Mesenchymal stem cell (in vitro differentiated cells and primary cell): ENCODE measurements around the gene EFCC1.

ENCODE experiments used
- DNase-seq: peaks from one replicate; pipeline ENCODE4 v3.0.0-alpha.2; 2013
- H2AFZ ChIP-seq: one replicate; pipeline ENCODE4 v1.6.1; 2013; ENCODE audit warnings: low read depth, mild to moderate bottlenecking, control low read depth, inconsistent platforms, low read length, moderate library complexity
- H2AK5ac ChIP-seq: 2 replicates; pipeline ENCODE4 v1.6.1; 2013; ENCODE audit warnings: low read length, moderate library complexity, mild to moderate bottlenecking, inconsistent platforms; ENCODE audit not compliant: severe bottlenecking
- H2BK120ac ChIP-seq: one replicate; pipeline ENCODE4 v1.6.1; 2013; ENCODE audit warnings: low read depth, mild to moderate bottlenecking, inconsistent platforms, low read length, moderate library complexity
- H2BK12ac ChIP-seq, 2 experiments: one replicate each; pipeline ENCODE4 v1.6.1; 2013; ENCODE audit warnings: inconsistent platforms in 2 of 2, low read length in 2 of 2, mild to moderate bottlenecking in 2 of 2, moderate library complexity in 2 of 2, control low read depth in 1 of 2
- H2BK15ac ChIP-seq: one replicate; pipeline ENCODE4 v1.6.1; 2013; ENCODE audit warnings: mild to moderate bottlenecking, low read depth, inconsistent platforms; ENCODE audit not compliant: poor library complexity, severe bottlenecking
- H2BK5ac ChIP-seq: 2 replicates; pipeline ENCODE4 v1.6.1; 2013; ENCODE audit warnings: low read depth, mild to moderate bottlenecking, low read length, control low read depth, inconsistent platforms; ENCODE audit not compliant: poor library complexity, severe bottlenecking
- H3K14ac ChIP-seq, 2 experiments: one replicate each; pipeline ENCODE4 v1.6.1; 2013; ENCODE audit warnings: inconsistent platforms in 2 of 2, low read length in 2 of 2, control low read depth in 1 of 2, mild to moderate bottlenecking in 1 of 2, moderate library complexity in 1 of 2
- H3K18ac ChIP-seq, 2 experiments: one replicate each; pipeline ENCODE4 v1.6.1; 2013; ENCODE audit warnings: inconsistent platforms in 2 of 2, low read length in 2 of 2, control low read depth in 1 of 2, low read depth in 1 of 2, mild to moderate bottlenecking in 1 of 2
- H3K23ac ChIP-seq, 2 experiments: one replicate each; pipeline ENCODE4 v1.6.1; 2013; ENCODE audit warnings: inconsistent platforms in 2 of 2, low read length in 2 of 2, mild to moderate bottlenecking in 2 of 2, moderate library complexity in 2 of 2, control low read depth in 1 of 2
- H3K27ac ChIP-seq: 2 replicates; pipeline ENCODE4 v1.5.1; 2013; ENCODE audit warnings: mild to moderate bottlenecking, moderate library complexity, low read length, control low read depth, inconsistent platforms; ENCODE audit not compliant: poor library complexity, severe bottlenecking
- H3K27me3 ChIP-seq, 2 experiments: 2 replicates each; pipeline versions ENCODE4 v1.6.1 to v1.7.0; 2013; ENCODE audit warnings: low read length in 2 of 2, mild to moderate bottlenecking in 2 of 2, moderate library complexity in 2 of 2, control low read depth in 1 of 2, inconsistent platforms in 1 of 2; ENCODE audit not compliant: control insufficient read depth in 1 of 2, insufficient read depth in 1 of 2
- H3K36me3 ChIP-seq, 2 experiments: 2 replicates each; pipeline versions ENCODE4 v1.6.1 to v1.7.0; 2013; ENCODE audit warnings: low read length in 2 of 2, control low read depth in 1 of 2, inconsistent platforms in 1 of 2, low read depth in 1 of 2, mild to moderate bottlenecking in 1 of 2; ENCODE audit not compliant: insufficient read depth in 2 of 2, control insufficient read depth in 1 of 2
- H3K4ac ChIP-seq, 2 experiments: one replicate each; pipeline ENCODE4 v1.6.1; 2013; ENCODE audit warnings: inconsistent platforms in 2 of 2, low read length in 2 of 2, mild to moderate bottlenecking in 2 of 2, moderate library complexity in 2 of 2, control low read depth in 1 of 2, low read depth in 1 of 2
- H3K4me1 ChIP-seq: 2 replicates; pipeline ENCODE4 v1.6.1; 2013; ENCODE audit warnings: low read depth, low read length, control low read depth; ENCODE audit not compliant: control insufficient read depth, insufficient read depth
- H3K4me2 ChIP-seq: 2 replicates; pipeline ENCODE4 v1.6.1; 2013; ENCODE audit warnings: low read length, mild to moderate bottlenecking, inconsistent platforms; ENCODE audit not compliant: poor library complexity, severe bottlenecking
- H3K4me3 ChIP-seq, 2 experiments: 2 replicates each; pipeline versions ENCODE4 v1.5.1 to v1.7.0; 2013; ENCODE audit warnings: low read length in 2 of 2, mild to moderate bottlenecking in 2 of 2, control low read depth in 1 of 2, low read depth in 1 of 2; ENCODE audit not compliant: insufficient read depth in 1 of 2
- H3K79me1 ChIP-seq: replicated peaks from 2 replicates; pipeline ENCODE4 v1.6.1; 2013; ENCODE audit warnings: mild to moderate bottlenecking, control low read depth, low read length, inconsistent platforms; ENCODE audit not compliant: poor library complexity, severe bottlenecking
- H3K9ac ChIP-seq: 2 replicates; pipeline ENCODE4 v1.7.0; 2013; ENCODE audit warnings: mild to moderate bottlenecking, low read length, moderate library complexity
- H3K9me3 ChIP-seq: 2 replicates; pipeline ENCODE4 v1.7.0; 2013; ENCODE audit warnings: mild to moderate bottlenecking, low read length; ENCODE audit not compliant: control insufficient read depth
- H4K8ac ChIP-seq: one replicate; pipeline ENCODE4 v1.6.1; 2013; ENCODE audit warnings: inconsistent platforms, mild to moderate bottlenecking, low read length, moderate library complexity
- H4K91ac ChIP-seq: one replicate; pipeline ENCODE4 v1.6.1; 2013; ENCODE audit warnings: mild to moderate bottlenecking, low read length, inconsistent platforms
- WGBS: methylation state at CpG from one replicate; pipeline ENCODE4 v1.1.7; 2013; ENCODE audit warnings: mixed read lengths; 5-methylcytosine and 5-hydroxymethylcytosine counted together

The EFCC1 gene

DNA sequence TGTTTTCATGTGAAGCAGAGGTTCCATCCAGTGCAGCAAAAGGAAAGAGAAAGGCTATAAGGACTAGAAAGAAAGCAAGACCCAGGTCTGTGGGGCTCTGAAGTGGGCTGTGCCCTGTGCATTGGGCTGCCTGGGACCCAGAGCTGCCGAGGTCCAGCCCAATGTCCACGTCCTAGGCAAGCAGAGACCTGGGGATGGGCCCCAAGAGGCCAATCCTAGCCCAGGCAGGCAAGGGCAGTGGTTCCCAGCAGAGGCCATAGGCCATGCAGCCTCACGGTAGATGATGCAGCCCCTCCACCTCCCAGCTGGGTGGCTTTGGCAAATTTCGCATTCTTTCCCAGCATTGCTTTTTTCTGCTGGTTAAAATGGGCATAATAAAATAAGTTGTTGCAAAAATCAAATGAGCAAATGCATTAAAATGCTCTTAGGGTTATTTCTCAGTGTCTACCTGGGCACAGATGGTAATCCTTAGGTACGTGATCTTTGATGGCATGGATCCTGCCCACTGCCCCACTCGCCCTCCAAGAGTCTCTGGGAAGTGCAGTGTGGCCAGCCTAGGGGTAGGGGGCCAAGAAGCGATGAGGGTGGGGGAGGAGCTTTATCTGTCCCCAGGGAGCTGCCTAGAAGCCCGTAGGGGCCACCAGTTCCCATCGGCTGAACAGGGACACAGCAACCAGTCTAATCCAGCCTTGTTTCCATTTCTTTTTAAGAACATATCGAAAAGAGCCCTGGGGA is 37.2 kb downstream of the EFCC1 start:
- H3K4me1 ChIP-seq: peaks cover 4% of the 10 kb centered on the region
- no peak overlapping the region for H2BK12ac ChIP-seq
- H4K91ac ChIP-seq: no peak overlapping the region
- no peak overlapping the region for H3K23ac ChIP-seq
- H3K14ac ChIP-seq: no peak overlapping the region
- H3K36me3 ChIP-seq: no peaks in the 10 kb centered on the region
- H2AK5ac ChIP-seq: no peak overlapping the region
- H3K27ac ChIP-seq: no peak overlapping the region
- no peak overlapping the region for H2BK15ac ChIP-seq
- H3K4ac ChIP-seq: no peak overlapping the region
- H2BK5ac ChIP-seq: no peak overlapping the region
- peak overlapping the region in 1 of 2 experiments; percentile 46 for H3K18ac ChIP-seq
- DNase-seq: no peak
- peaks cover 3% of the 10 kb centered on the region for H3K9me3 ChIP-seq
- H2BK120ac ChIP-seq: no peak overlapping the region
- WGBS: 77% methylated on average over 10 of the region's 10 CpGs
- no peak overlapping the region for H3K9ac ChIP-seq
- H3K4me2 ChIP-seq: no peak overlapping the region
- no peak overlapping the region for H2AFZ ChIP-seq
- H3K4me3 ChIP-seq: no peak overlapping the region
- no peak overlapping the region for H4K8ac ChIP-seq
- no peaks in the 10 kb centered on the region for H3K79me1 ChIP-seq
- peaks cover 39 to 49% of the 10 kb centered on the region in 2 experiments for H3K27me3 ChIP-seq

DNA sequence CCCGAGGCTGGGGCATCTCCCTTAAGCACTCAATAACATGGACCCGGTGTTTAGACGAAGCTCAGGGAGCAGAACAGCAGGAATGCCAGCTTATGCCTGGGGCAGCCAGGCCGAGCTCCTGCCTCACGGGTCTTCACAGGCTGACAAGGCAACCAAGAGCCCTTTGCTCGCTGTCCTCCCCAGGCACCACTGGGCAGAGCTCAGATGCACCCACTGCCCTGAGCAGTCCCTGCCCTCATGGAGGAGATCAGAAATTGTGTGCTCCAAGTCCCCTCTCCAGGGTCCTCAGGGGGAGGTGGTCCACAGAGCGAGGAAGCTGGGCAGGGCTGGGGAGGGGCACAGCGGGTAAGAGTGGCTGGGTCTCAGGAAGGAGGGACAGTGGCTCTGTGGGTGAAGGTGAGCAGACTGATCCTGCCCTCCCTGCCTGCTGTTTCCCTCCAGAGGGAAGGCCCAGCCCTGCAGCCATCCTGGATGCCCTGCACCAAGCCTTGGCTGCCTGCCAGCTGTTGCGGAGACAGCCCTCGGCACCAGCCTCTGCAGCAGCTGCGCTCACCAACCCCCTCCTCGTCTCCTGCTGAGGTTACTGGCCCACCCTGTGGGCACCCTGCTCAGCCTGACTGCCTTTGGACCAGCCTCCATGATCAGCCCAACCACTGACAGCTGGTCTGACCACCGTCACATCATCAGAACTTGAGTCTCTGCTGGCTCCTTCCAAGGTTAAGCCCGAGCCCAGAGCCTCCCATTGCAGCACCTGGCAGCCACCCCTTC is 38.4 kb downstream of the EFCC1 start:
- Histone ChIP-seq H3K27ac (no peak overlapping the region), H3K18ac (no peak overlapping the region), H2BK12ac (no peak overlapping the region), H3K27me3 (peaks cover 39 to 44% of the 10 kb centered on the region in 2 experiments), H2BK120ac (no peak overlapping the region), H3K36me3 (no peaks in the 10 kb centered on the region), H2BK15ac (no peak overlapping the region), H3K9ac (no peak overlapping the region), H2AFZ (no peak overlapping the region), H3K4me2 (no peak overlapping the region), H2BK5ac (no peak overlapping the region), H2AK5ac (no peak overlapping the region), H3K4me3 (no peak overlapping the region), H3K9me3 (peaks cover 5% of the 10 kb centered on the region), H4K8ac (no peak overlapping the region), H4K91ac (peak overlapping the region; percentile 8), H3K79me1 (no peaks in the 10 kb centered on the region), H3K14ac (peak overlapping the region in 1 of 2 experiments; percentile 8), H3K4ac (no peak overlapping the region), H3K4me1 (peaks cover 4% of the 10 kb centered on the region), H3K23ac (no peak overlapping the region)
- WGBS: 85% methylated on average over 14 of the region's 14 CpGs
- no peak for DNase-seq

DNA sequence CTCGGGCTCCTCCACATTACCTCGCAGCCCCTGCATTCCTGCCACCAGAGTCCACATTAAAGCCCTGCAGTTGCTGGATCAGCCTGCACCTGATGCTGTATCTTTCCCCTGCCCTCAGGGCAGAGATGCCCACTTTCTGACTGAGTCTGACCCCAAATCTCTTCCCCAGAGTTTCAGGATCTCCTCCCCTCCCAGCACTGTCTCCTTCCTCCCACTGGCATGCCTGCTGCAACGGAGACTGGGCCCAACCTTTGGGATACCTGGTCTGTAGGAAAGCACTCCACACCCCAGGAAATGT is 38.9 kb downstream of the EFCC1 start:
- Histone ChIP-seq H3K4me1 (peaks cover 4% of the 10 kb centered on the region), H2AK5ac (no peak overlapping the region), H3K27me3 (peaks cover 39 to 44% of the 10 kb centered on the region in 2 experiments), H4K91ac (no peak overlapping the region), H2BK12ac (no peak overlapping the region), H3K27ac (no peak overlapping the region), H2BK5ac (no peak overlapping the region), H3K23ac (no peak overlapping the region), H2AFZ (no peak overlapping the region), H3K9me3 (peaks cover 9% of the 10 kb centered on the region), H3K9ac (no peak overlapping the region), H3K36me3 (no peaks in the 10 kb centered on the region), H2BK15ac (no peak overlapping the region), H3K79me1 (no peaks in the 10 kb centered on the region), H3K4ac (no peak overlapping the region), H4K8ac (no peak overlapping the region), H3K14ac (no peak overlapping the region), H2BK120ac (no peak overlapping the region), H3K18ac (no peak overlapping the region), H3K4me3 (no peak overlapping the region), H3K4me2 (no peak overlapping the region)
- no peak for DNase-seq
- 74% methylated on average over 3 of the region's 3 CpGs for WGBS

- H3K27ac ChIP-seq: no peak overlapping the region
- no peak overlapping the region for H3K18ac ChIP-seq
- H3K36me3 ChIP-seq: no peaks in the 10 kb centered on the region
- no peak overlapping the region for H4K8ac ChIP-seq
- H3K4me3 ChIP-seq: no peak overlapping the region
- H2BK5ac ChIP-seq: no peak overlapping the region
- no peak overlapping the region for H2BK12ac ChIP-seq
- H4K91ac ChIP-seq: no peak overlapping the region
- peaks cover 4% of the 10 kb centered on the region for H3K4me1 ChIP-seq
- 87% methylated on average over 15 of the region's 15 CpGs for WGBS
- H2AFZ ChIP-seq: no peak overlapping the region
- no peak overlapping the region for H3K9ac ChIP-seq
- H3K27me3 ChIP-seq: peaks cover 39 to 45% of the 10 kb centered on the region in 2 experiments
- no peak overlapping the region for H3K4me2 ChIP-seq
- no peak overlapping the region for H3K23ac ChIP-seq
- no peak overlapping the region for H3K14ac ChIP-seq
- no peak overlapping the region for H2BK15ac ChIP-seq
- no peaks in the 10 kb centered on the region for H3K79me1 ChIP-seq
- no peak overlapping the region for H3K4ac ChIP-seq
- no peak overlapping the region for H2BK120ac ChIP-seq
- DNase-seq: no peak
- no peak overlapping the region for H2AK5ac ChIP-seq
- H3K9me3 ChIP-seq: peaks cover 9% of the 10 kb centered on the region
These were observed 39.6 kb downstream of the EFCC1 start for GRCh38 chr3:129040579-129041300.
